CD4-positive, alpha-beta T cell treated with Interleukin-10 for 1 hour (primary cell): ENCODE results near the gene LGMN.
A peak's percentile ranks its signal among the peaks of the same experiment; 100 is the strongest.

Experiments
- DNase-seq: peaks from one replicate; pipeline ENCODE4 v3.0.0-alpha.2; 2020

LGMN gene

DNA sequence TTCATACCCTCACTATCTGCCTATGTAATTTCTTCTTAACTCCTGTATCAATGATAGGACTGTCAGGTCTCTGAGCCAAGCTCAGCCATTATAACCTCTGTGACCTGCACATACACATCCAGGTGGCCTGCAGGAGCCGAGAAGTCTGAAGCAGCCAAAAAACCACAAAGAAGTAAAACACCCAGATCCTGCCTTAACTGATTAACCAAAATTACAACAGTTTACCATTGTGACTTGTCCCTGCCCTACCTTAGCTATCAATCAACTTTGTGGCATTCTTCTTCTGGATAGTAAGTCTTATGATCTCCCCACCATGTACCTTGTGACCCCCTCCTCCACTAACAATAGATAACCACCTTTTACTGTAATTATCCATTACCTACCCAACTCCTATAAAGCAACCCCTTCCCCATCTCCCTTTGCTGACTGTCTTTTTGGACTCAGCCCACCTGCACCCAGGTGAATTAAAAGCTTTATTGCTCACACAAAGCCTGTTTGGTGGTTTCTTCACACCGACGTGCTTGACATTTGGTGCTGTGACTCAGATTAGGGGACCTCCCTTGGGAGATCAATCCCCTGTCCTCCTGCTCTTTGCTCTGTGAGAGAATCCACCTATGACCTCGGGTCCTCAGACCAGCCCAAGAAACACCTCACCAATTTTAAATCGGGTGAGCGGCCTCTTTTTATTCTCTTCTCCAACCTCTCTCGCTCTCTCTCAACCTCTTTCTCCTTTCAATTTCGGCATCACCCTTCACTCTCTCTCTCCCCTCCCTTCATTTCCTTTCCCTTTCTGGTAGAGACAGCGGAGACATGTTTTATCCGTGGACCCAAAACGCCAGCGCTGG is 11.5 kb upstream of the LGMN start:
- no peak for DNase-seq

DNA sequence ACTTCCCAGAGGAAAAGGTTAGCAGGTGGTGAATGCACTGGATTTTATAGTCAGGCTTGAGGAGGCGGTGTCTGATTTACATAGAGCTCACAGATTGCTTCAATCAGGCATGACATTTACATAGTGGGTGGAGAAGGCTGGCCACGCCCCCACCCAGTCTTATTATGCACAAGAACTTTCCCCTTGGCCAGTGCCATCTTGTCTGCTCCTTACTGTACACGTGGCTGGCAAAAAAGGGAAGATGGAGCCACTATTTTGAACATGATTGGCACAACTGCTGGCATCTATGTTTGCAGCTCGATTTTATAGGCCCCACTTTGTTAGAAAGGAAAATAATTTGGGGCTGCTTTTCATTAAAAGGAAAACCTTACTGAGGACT is 10.9 kb upstream of the LGMN start:
- no peak for DNase-seq

DNA sequence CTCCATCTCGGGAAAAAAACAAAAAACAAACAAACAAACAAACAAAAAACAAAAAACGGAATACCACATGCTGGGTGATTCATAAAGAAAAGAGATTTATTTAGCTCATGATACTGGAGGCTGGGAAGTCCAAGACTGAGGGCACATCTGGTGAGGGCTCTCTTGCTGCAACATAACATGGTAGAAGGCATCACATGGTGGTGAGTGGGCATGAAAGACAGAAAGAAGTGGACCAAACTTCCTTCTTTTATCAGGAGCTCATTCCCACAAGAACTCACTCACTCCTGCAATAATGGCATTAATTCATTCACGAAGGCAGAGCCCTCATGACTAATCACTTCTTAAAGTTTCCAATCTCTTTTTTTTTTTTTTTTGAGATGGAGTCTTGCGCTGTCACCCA is 8.0 kb upstream of the LGMN start:
- no peak for DNase-seq

DNA sequence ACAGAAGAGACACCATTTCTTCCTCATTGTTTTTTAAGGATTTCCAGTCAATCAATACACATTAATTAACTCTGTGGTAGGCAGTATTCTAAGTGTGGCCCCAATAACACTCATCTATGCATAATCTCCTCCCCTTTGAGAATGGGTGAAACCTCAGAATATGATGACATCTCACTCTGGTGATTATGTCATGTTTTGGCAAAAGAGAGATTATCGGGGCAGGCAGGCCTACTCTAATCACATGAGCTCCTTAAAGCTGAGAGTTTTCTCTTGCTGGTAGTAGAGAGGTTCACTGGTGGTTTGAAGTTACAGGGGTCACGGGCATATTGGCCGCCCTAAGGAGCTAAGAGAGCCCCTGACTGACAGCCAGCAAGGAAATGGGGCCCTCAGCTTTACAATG is 7.1 kb upstream of the LGMN start:
- no peak for DNase-seq

DNA sequence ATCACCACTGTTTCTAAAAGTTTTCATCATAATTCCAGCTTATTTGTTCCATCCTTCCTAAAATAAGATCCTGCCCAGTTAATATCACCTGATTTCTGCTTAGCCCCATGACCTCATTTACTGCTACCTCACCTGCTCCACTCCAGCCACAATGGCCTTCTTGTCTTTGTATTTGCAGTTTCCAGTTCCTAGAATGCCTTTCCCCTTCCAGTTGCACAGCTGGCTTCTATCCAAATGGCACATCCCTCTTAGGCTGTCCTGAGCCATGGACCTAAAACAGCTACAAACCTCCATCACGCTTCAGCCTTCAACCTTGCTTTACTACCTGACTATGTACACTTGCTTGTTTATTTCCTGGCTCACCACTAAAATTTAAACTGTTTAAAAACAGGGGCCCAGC is 6.5 kb upstream of the LGMN start:
- no peak for DNase-seq

DNA sequence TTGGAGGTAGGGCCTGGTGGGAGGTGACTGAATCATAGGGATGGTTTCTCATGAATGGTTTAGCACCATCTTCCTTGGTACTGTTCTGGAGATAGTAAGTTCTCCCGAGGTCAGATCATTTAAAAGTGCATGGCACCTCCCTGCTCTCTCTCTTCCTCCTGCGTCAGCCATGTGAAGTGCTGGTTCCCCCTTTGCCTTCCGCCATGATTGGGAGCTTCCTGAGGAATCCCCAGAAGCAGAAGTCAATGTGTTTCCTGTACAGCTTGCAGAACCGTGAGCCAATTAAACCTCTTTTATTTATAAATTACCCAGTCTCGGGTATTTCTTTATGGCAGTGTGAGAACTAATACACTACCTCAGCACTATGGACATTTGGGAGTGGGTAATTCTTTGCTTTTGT is 4.8 kb upstream of the LGMN start:
- no peak for DNase-seq

DNA sequence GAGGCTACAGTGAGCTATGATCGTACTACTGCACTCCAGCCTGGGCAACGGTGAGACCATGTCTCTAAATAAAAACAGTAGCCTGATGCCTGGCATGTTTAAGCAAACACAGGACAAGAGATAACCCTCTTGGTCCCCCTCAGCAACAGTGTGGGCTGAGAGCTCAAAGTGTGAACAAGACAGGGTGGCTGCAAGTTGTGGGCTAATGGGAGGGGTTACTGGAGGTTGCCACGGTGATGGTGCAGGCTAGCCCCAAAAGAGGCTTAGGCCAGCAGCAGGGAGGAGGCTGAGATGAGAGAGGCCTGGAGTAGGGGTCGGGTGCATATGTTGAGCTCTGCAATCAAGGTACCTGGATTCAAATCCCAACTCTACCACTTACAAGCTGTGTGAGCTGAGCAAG is 3.4 kb upstream of the LGMN start:
- no peak for DNase-seq

DNA sequence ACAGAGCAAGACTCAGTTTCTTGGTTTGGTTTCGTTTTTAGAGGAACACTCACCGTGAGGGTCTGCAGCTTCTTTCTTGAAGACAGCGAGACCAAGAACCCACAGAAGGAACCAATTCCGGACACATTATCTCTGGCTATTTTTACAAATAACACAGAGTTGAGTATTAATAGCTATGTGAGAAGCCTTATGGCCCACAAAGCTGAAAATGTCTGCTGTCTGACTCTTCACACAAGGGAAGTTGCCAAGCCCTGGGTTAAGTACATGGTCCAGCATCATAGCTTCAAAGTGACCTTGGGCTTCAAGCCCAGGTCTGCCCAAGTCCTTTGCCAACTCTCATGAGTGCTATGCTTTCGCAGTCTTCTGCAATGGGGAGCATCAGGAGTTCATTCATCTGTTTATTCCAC is 2.6 kb upstream of the LGMN start:
- DNase-seq = no peak

DNA sequence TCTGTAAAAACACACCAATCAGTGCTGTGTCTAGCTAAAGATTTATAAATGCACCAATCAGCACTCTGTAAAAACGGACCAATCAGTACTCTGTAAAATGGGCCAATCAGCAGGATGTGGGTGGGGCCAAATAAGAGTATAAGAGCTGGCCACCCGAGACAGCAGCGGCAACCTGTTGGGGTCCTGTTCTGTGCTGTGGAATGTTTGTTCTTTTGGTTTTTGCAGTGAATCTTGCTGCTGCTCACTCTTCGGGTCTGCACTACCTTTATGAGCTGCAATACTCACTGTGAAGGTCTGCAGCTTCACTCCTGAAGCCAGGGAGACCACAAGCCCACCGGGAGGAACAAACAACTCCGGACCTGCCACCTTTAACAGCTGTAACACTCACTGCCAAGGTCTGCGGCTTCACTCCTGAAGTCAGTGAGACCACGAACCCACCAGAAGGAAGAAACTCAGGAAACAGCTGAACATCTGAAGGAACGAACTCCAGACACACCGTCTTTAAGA is 1.8 kb upstream of the LGMN start:
- peak; percentile 71 for DNase-seq

DNA sequence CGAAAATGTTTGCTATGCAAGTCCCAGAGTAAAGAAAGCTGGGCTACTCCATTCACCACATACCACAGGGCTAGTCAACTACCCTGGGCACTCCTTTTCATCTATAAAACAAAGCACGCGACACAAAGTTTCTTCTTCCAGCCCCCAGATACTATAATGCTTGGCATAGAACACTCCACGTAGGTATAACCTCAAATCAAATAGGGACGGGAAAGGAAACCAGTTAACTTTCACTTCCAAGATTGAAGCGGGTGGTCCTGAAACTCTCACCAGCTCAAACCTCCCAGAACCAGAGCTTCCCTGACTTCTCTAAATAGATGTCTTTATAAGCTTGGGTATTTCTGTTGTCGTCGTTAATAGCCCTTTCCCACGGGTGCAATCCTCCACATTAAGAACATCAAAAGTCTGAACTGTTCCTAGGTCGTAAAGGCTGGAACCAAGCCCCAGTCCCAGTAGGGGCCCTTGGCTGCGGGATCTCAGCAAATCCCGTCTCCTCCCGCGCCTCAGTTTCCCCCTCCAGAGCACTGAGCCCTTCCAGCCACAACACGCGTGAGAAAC is 647 bp downstream of the LGMN start:
- DNase-seq = no peak

DNA sequence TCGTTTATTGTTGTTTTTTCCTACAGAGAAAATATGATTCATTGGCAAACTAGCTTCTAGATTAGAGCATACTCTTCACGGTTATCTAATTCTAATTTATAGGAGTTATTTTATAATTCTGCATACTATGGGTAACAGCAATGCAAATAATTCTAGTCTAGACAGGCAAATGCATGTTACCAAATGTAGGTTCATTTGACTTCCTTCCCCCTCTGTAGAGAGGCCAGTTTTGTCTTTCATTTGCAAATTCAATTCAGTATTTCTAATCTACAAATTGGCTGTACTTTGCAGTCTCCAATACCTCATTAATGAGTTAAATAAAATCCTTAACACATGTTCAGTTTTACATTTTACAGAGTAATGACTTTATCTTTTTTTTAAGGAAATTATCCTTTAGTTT is 4.2 kb downstream of the LGMN start:
- no peak for DNase-seq

DNA sequence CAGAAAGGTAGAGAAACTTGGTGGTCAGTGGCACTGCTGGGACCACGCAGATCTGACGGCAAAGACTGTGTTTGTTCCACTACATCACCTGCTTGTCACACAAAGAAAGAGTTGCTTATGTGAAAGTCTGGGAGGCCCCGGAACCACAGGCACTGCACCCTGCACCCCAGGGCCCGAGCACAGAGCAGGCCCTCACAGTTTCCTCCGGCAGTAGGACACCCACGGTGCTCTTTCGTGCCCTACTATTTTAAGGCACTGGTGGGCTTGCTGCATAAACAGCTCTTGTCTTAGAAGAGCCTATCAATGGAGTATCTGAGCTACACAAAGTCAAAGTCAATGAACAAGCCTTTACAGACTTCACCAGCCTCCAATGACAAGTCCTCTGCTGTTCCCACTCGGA is 8.0 kb downstream of the LGMN start:
- no peak for DNase-seq

DNA sequence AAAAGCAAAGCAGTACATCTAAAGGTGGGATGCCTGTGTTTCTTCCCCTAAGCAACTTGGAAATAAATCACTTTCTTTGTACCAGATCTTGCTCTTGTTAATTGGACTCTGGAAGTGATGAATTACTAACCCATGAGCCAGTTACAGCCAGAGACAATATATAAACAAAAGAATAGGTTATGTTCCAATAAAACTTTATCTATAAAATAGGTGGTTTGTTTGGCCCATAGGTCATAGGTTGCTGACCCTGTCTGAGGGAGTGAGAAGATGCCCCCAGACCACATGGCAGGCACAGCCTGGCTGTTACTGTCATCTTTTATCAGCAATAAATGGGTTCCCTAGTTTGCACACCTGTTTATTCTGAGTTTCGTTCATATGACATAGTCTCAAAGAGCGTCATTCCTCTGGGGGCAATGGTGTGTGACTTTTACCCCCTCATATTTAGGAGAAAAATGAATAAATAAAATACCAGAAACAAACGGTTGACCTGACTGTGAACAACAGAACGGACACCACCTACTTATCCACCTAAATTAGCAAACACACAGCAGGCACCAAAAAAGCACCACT is 10.7 kb downstream of the LGMN start:
- no peak for DNase-seq

DNA sequence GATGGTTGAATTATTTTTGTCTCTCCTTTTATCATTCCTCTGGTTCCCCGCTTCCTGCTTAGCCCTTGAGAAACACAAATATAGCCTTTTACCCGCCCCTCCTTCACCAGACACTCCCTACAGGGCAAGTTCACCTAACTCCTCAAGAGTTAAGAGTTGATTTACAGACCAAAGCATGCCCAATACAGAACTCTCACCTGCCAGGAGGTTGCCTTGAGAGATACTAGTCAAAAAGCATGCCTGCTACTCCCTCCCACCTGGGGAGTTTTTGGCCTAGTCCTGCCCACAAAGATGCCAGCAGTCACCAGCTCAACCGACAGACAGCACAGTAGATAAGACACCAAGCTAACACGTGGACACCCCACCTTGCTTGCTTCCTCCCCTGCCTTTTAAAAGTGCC is 11.2 kb downstream of the LGMN start:
- no peak for DNase-seq

DNA sequence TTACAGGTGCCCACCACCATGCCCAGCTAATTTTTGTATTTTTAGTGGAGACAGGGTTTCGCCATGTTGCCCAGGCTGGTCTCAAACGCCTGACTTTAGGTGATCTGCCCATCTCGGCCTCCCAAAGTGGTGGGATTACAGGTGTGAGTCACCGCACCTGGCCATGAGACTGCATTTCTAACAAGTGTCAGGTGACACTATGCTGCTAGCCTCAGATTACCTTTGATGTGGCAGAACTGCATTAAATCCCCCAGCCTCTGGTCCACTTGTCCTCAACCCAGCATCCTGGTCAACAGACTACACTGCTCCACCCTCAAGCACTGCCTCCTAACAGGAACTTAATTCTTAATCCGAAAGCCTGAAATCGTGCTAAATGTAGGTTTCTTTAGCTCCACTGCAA is 13.1 kb downstream of the LGMN start:
- no peak for DNase-seq

DNA sequence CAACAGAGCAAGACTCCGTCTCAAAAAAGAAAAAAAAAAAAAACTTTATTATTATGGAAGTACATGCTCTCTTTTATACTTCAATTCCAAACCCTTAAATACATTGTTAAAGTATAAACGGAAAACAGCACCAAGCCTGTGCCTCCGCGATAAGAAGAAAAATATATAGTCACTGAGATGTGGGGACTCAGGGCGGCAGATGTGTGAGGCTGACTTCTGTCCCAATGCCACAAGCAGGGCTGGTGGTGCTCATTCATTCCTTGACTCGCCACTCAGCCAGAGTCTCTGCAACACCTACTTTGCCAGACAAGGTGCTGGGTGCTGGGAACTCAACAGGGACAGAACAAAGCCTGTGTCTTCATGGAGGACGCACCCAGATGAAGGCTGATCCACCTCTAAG is 13.8 kb downstream of the LGMN start:
- DNase-seq = no peak

DNA sequence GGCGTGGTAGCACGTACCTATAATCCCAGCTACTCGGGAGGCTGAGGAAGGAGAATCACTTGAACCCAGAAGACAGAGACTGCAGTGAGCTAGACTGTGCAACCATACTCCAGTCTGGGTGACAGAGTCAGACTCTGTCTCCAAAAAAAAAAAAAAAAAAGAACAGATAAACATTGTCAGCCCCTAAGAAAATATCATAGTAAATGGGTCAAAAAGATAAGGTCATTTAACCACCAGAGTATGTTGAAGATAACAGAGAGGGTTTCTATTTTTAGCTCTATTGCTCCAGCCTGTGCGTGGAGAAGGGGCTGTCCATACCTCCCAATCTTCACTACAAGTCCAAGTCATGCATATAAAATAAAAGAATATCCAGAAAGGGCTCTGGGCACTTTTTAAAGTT is 15.4 kb downstream of the LGMN start:
- DNase-seq = no peak

DNA sequence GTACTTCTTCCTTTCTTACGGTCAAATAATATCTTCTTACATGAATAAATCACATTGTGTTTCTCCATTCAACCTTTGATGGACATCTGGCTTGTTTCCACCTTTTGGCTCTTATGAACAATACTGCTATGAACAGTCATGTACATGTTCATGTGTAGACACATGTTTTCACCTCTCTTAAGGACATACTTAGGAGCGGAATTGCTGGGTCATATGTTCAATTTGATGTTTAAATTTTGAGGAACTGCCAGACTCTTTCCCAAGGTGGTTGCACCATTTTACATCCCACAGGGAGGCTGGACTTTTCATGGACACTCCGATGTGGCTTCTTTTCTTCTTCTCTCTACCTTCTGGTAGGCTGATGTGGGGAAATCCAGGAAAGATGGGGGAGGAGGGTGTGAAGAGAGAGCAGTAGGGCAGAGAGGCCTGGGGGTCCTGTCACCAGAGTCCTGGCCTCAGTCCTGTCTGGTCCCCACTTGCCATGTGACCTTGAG is 16.8 kb downstream of the LGMN start:
- no peak for DNase-seq

DNA sequence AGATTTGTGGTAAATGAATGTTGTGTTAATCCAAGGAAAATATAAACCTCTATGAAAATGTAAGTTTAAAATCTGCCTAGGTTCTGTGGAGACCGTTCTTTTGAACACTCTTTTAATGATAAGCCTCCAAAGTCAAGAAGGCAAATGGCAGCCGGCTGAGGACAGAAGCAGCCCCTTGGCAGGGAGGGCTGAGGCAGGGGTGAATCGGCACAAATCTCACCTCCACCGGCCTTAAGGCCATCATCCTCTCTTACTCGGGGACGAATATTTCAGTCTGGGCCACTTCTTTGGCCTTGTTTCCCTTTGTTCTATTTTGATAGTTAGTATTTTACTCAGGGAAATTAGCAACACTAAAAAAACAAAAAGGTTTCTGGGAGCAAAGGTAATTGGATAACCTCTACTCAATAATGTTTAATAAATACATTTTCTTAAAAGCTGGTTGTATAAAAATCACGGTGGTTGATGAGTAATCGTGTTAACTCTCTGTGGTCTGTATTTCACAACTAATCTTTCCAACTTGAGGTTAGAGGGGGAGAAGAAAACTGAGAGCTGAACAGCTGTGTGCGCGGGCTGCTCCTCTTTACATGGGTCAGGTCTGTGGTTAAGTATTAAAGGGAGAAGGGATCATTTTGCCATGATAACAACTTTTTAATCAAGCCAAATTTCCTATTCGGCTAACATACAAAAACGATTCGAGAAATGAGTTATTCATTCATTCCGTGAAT is 18.6 kb downstream of the LGMN start:
- no peak for DNase-seq

DNA sequence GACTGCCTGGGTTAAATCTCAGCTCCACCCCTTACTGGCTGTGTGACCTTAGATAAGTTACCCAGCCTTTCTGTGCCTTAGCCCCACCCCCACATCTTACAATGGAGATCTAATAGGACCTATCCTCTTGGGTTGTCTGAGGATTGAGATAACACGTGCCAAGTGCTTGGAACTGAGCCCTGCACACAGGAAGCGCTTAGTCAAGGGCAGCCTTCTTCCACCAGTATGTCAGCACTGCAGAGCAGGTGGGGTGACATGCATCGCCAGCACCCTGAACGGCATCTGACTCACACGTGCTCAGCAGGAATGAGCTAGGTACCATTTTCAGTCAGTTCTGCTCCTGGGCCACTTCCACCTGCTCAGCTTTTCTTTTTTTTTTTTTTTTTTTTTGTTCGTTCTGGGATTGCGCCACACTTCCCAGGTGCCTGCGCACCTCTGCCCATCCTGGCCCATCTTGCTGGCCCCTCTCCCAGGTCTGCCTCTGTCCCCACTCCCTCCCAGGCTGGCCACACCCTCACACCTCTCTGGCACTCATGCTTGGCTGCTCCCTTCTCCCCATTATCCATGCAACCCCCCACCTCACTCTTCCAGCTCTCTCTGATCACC is 19.6 kb downstream of the LGMN start:
- DNase-seq = no peak

DNA sequence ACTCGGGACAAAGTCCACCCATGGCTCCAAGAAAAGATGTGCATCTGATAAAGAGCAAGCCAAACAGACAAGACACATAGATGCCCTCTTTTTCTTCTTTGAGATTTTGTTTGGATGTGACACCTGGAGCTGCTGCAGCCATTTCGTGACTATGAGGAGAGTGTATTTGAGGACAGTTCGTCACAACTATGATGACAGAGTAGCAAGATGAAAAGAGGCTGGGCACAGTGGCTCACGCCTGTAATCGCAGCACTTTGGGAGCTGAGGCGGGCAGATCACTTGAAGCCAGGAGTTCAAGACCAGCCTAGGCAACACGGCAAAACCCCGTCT is 21.5 kb downstream of the LGMN start:
- no peak for DNase-seq

DNA sequence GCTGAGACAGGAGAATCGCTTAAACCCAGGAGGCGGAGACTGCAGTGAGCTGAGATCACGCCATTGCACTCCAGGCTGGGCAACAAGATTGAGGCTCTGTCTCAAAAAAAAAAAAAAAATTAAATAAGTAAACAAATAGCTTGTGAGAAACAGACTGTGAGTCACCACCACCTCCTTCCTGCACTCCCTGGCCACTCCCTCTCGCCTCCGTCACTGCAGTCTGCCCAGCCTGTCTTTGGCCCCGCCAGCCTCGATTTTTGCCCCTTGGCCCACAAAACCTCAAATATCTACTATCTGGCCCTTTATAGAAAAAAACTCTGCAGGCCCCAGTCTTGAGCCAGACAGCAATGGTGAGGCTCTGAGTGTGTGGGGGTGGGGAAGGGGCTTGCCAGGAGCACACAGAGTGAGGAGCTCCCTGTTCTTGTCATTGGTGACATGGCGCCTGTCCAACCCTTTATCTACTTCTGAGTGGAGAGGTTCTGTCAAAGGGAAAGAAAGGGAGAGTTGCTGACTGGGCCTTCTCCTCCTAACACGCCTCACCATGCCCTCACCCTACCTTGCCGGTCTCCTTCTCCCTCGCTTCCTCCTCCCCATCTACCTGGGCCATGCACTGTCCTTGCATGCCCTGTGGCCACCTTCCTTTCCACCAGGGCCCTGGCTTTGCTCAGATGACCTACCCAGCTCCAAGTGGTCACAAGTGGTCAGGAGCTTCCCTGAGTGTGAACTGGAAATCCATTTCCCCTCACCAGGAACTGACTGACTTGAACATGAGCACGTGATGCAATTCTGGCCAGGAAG is 22.1 kb downstream of the LGMN start:
- DNase-seq = peak; percentile 45
